Stimulated activated CD4-positive, alpha-beta T cell treated with anti-CD3 and anti-CD28 coated beads, Interleukin-15, amount 100 ng/mL, for 1 hour (primary cell): ENCODE measurements around the gene GLOD4.
"Not testable (repeated sequence)": the region's sequence is repeated elsewhere in the genome, so short reads cannot be mapped to it uniquely, and the experiment has no call there.

Experiments
- DNase-seq, 2 donors: peaks; one replicate each; pipeline ENCODE4 v3.0.0-alpha.2; 2020; ENCODE audit warnings: low read depth in 1 of 2, low spot score in 1 of 2

GLOD4 gene

GRCh38 chr17:802901-803881, 21.1 kb upstream of the GLOD4 start:
- DNase-seq, result no peak

- DNase-seq, result no peak
Observed at GRCh38 chr17:802481-802880, 20.4 kb upstream of the GLOD4 start.

GRCh38 chr17:801660-802059, 19.6 kb upstream of the GLOD4 start:
- DNase-seq, result no peak

- DNase-seq, result no peak
Observed at GRCh38 chr17:800446-801242, 18.6 kb upstream of the GLOD4 start.

- no peak for DNase-seq
Observed at GRCh38 chr17:799261-799660, 17.2 kb upstream of the GLOD4 start.

GRCh38 chr17:798246-798645, 16.2 kb upstream of the GLOD4 start:
- DNase-seq, result no peak

GRCh38 chr17:797236-797840, 15.3 kb upstream of the GLOD4 start:
- no peak for DNase-seq

GRCh38 chr17:796609-797008, 14.5 kb upstream of the GLOD4 start:
- DNase-seq, result no peak

- DNase-seq, result no peak
Observed at GRCh38 chr17:795721-796120, 13.6 kb upstream of the GLOD4 start.

GRCh38 chr17:795276-795675, 13.2 kb upstream of the GLOD4 start:
- no peak for DNase-seq

- DNase-seq, result peak in 1 of 2 donors; percentile 8
Observed at GRCh38 chr17:794876-795275, 12.8 kb upstream of the GLOD4 start.

- no peak for DNase-seq
Observed at GRCh38 chr17:792277-792676, 10.2 kb upstream of the GLOD4 start.

- no peak for DNase-seq
Observed at GRCh38 chr17:791829-792228, 9.7 kb upstream of the GLOD4 start.

- not testable (repeated sequence) for DNase-seq
Observed at GRCh38 chr17:790874-791247, 8.8 kb upstream of the GLOD4 start.

- not testable (repeated sequence) for DNase-seq
Observed at GRCh38 chr17:789931-790873, 8.1 kb upstream of the GLOD4 start.

- no peak for DNase-seq
Observed at GRCh38 chr17:789160-789840, 7.2 kb upstream of the GLOD4 start.

GRCh38 chr17:788551-788950, 6.5 kb upstream of the GLOD4 start:
- no peak for DNase-seq

- DNase-seq, result no peak
Observed at GRCh38 chr17:787641-788221, 5.7 kb upstream of the GLOD4 start.

- not testable (repeated sequence) for DNase-seq
Observed at GRCh38 chr17:785901-786300, 3.8 kb upstream of the GLOD4 start.

GRCh38 chr17:784143-784542, 2.1 kb upstream of the GLOD4 start:
- DNase-seq, result no peak
